Activated CD4-positive, alpha-beta T cell treated with anti-CD3 and anti-CD28 coated beads, Interleukin-2, amount 50 U/mL, for 1 hour (primary cell): ENCODE data around the gene TRIM9.
"Not testable (repeated sequence)": the region's sequence is repeated elsewhere in the genome, so short reads cannot be mapped to it uniquely, and the experiment has no call there.

Source experiments
- DNase-seq: peaks from one replicate; pipeline ENCODE4 v3.0.0-alpha.2; 2020

TRIM9 gene

DNA sequence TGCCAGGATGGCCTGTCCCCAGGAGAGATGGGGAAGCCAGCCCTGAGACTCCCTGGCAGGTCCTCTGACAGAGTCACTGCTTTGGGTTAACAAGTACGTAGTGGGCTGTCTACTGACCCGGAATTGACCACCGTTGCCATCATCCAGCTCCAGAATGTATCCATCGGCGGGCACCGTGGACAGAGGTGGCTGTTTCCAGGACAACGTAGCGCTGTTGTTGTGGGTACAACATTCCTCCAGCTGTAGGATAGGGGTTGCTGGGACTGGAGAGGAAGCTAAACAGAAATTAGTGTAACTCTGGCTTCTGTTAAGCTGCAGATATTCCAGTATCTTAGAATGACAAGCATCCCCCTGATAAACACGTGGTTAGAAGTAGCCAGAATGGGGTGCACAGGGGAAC, 94.3 kb downstream of the TRIM9 start:
- no peak for DNase-seq

DNA sequence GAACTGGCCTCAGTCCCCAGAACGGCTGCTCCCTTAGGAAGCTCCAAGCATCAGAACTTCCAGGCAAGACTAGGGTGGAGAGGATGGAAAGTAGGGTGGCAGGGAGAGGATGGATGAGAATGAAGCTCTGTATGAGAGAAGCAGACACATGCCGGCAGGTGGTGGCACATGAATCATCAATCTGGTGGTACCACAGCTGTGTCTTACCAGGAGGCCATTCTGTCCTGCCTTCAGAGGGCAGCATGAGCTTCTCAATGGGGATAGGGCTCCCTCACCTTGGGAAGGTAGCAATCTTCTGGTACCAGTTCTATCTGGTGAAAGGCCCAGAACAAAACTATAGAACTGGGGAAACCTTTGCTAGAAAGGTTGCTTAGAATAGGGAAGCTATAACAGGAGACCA, 95.2 kb downstream of the TRIM9 start:
- no peak for DNase-seq

DNA sequence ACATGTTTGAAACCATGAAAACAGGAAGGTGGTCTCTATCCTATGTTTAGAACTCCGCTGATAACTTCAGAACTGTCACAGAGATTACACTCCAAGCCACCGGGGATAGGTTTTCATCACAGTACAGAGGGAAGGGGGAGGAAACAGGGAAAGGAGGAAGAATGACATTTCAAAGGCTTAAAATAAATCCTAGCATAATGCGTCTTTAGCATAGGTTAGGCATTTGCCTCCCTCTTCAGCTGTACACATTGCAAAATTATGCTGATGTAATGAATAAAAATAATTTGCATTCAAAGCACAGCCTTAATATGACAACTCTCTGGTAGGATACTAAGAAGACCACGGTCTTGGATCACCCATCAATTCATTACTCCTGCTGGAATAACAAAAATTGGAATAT, 96.3 kb downstream of the TRIM9 start:
- DNase-seq = no peak

DNA sequence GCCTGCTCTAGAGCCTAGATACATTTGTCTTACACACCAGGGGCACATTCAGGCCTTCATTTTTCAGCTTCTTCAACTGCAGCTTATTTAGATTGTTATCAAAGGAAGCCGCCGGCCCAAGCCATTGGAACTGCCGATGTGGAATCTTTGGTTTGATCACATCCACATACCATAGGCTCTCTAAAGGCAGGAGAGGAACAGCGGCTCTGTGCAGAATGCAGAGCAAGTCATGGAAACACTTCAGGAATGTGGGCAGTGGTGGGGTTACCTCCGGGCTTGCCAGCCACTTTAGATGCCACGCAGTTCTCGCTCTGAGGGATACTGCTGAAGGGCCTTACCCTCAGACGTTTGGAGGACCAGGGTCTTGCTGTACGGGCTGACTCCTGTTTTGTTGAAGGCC, 97.2 kb downstream of the TRIM9 start:
- no peak for DNase-seq

DNA sequence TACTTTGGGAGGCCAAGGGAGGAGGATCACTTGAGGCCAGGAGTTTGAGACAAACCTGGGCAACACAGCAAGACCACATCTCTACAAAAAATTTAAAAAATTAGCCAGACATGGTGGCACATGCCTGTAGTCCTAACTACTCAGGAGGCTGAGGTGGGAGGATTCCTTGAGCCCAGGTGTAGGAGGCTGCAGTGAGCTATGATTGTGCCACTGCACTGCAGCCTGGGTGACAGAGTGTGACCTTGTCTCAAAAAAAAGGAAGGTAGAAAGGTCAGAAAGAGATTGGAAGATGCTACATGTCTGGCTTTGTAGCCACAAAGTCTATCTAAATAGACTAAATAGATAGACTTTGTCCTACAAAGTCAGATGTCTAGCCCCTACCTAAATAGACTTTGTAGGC, 100.7 kb downstream of the TRIM9 start:
- not testable (repeated sequence) for DNase-seq

GRCh38 chr14:50985859-50986331, 109.0 kb downstream of the TRIM9 start:
- no peak for DNase-seq

DNA sequence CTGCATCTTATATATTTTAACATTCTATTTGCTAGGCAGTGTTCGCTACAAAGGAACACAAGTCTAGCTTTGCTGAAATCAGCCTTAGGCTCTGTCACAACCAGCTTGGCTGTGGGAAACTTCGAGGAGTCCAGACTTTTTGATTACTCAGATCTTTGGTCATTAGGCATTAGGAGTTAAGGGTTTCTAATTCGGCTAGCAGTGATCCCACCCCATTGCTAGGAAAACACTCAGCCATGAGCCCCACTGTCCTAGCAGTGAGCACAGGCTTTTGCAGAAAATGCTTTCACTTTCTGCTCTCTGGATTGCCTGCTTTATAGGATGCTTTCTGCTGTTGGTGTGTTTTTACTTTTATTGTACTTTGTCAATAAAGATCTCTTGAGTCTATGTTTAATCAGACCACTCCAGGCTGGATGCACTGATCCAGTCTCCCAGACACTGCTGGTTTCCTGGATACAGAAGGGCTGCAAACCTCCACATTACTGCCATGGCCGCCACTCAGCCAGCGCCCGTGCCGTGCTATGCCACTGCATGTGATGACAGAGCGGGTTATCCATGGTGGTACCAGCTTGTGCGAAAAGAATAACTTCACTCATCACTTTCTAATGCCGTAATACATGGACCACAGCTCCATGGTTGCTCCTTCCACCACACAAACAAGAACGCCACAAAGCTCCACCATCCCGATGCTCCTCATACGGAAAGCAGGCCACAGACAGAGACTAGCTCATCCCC, 109.6 kb downstream of the TRIM9 start:
- no peak for DNase-seq

DNA sequence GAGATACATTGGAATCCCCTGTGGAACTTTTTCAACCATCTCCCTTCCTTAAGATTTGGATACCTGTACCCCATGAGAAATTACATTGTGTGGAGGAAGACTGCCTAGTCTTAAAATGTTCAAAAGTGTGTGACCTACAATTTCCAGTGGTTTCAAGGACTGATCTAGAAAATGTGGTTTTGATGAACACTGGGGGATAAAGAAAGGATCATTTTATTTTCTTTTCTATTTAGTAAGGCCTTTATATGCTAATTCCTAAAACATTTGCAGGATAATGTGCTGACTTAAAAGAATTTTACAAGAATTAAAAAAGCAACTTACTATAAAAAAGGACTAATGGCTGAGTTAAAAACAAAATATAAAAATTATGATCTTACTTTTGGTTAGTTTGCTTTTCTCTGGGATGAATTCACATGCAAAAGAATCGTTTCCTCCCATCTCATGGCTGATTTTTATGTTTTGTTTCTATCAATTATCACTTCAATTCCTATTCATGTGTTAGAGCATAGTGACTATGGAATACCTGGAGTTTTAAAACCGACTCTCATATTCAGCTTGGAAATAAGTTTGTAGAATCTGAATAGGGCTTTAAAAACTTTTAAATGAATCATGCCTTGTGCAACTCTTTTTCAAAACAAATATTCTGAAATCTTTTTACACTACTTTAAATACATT, 110.7 kb downstream of the TRIM9 start:
- DNase-seq = no peak

- no peak for DNase-seq
Measured at GRCh38 chr14:50979941-50980850, 114.7 kb downstream of the TRIM9 start.

GRCh38 chr14:50978888-50979287, 116.0 kb downstream of the TRIM9 start:
- no peak for DNase-seq

DNA sequence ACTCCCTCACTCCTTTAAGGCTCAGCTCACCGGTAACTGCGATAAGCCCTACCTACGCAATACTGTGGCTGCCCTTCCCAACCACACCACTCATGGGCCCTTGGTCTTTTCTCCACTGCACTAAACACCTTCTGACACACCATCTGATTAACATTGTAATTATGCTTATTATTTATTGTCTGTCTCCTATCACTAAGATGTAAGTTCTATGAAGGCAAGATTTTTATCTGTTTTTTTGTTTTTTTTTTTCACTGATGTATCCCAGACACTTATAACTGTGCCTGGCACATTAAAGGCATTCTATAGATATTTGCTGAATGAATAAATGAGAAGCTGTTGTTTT, 116.4 kb downstream of the TRIM9 start:
- DNase-seq = no peak

- no peak for DNase-seq
Measured at GRCh38 chr14:50977863-50978528, 116.9 kb downstream of the TRIM9 start.

GRCh38 chr14:50974118-50974517, 120.8 kb downstream of the TRIM9 start:
- no peak for DNase-seq

GRCh38 chr14:50972734-50973133, 122.2 kb downstream of the TRIM9 start:
- DNase-seq = no peak

DNA sequence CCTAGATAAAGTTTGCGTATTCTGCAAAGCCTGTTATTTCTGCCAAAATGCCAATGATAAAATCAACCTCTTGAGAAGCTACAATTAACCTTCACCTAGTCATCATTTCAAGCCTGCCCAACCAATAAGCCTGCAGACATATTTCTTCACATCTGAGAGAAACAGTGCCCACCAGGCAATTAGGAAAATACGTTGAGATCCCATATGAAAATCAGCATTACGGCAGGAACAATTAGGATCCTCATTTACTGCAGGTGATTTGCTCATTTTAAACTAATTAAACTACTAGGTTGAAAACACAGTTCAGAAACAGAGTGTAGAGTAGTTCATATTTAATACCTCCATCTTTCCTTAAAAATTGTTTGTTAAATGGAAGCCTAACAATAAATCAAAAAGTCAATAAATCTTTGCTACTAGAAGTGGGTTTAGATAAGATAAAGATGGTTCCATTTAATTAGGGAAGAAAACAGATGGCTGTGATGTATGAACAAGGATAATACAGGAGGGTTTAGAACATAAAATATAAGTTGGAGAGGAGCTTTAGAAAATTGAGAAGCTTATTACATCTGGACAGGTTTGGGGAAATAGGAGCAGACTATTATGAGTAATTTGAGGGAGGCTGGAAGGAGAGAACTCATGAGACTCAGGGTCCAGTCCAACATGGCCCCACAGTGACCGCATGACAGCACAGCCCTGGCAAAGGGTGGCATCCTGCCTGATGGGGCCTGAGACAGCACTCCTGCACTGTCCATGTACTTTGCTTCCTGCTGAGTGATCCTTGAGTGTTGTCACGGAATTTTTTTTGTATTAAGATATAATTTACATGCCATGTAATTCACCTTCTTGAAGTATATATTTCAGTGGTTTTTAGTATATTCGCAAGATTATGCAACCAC, 123.8 kb downstream of the TRIM9 start:
- DNase-seq = no peak

DNA sequence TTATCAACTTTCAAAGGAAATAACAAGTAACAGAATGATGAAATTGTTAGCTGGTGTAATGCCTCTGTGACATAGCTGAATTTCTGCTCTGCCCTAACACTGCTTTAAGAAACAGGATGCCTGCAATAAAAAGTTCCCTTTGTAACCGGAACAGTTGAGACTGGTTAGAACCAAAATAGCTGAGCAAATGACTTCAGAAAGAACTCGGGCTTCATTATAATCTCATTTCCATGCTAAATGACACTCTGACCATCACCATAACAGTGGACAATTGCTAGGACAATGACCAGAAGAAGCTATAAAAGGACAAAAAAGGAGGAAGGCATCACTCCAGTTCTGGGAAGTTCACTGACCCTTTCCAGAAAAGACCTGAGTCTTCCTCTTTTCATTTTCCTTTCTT, 127.1 kb downstream of the TRIM9 start:
- no peak for DNase-seq

DNA sequence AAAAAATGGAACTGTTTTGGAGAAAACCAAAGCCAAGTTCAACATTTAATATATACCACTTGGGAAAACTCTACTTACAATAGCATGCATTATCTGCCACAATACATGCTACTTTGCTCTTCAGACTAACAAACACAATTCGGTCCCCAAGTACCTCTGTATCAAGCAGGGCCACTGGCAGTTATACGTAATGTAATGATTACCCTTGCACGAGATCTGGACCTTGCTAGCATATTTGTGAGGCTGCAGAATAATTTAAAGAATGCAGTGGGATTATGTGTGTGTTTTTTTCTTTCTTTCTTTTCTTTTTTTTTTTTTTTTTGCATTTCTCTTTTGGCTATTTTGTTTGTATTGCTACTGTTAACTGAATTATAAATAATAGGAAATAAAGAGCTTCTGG, 127.8 kb downstream of the TRIM9 start:
- no peak for DNase-seq

GRCh38 chr14:50964683-50965390, 130.1 kb downstream of the TRIM9 start:
- no peak for DNase-seq

DNA sequence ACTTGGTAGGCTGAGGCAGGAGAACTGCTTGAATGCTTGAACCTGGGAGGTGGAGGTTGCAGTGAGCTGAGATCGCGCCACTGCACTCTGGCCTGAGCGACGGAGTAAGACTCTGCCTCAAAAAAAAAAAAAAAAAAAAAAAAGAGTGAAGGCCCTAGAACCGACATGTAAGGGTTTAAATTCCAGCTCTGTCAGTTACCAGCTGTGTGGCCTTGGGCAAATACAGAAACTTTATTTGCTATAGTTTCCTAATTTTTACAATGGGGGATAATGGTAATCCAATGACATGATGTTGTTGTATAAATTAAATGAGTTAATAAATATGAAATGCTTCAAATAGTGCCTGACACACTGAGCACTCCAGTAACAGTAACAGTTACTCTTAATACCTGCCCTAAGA, 131.0 kb downstream of the TRIM9 start:
- DNase-seq = no peak

GRCh38 chr14:50961605-50962221, 133.2 kb downstream of the TRIM9 start:
- DNase-seq = no peak

DNA sequence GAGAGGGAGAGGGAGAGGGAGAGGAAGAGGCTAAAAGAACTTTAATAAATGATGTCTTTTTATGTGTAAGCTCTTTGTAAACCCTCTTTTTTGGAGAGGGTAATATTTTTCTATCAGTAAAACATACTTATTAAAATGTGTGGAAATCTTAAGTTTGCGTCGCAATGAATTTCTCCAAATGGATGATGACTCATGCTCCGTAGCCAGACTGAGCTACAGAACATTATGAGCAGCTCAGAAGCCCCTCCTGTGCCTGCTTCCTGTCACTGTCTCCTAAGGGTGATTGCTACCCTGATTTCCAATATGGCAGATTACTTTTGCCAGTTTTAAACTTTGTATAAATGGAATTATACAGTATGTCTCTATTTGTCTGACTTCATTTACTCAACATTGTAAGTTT, 137.6 kb downstream of the TRIM9 start:
- no peak for DNase-seq
